HepG2 (cell line): ENCODE data around the gene SLC44A5. TPM values are rescaled to one million over a fixed set of nuclear protein-coding genes. Genes with fewer than 3 reads are reported as not detected.
A peak's percentile ranks its signal among the peaks of the same experiment; 100 is the strongest.

Experiments used
- ATAC-seq: fragments of 200-7000 bp; cut with Tn5 transposase; 3 replicates; pipeline ENCODE4 v1.9.1; 2020; ENCODE audit warnings: mild to moderate bottlenecking, moderate library complexity
- BruUV-seq: library from RNA; stranded (reverse); fragments of 400-500 nt; replicated peaks from 2 replicates; lab custom pipeline; 2021; lab: Mats Ljungman, UMichigan
- CTCF ChIA-PET: fragments of 300-600 bp; formaldehyde crosslinking; extraction: SDS; loops from one replicate; lab custom pipeline; 2021; ENCODE audit warnings: low total read pairs, inconsistent platforms, low intra/inter-chr PET ratio; lab: Yijun Ruan, JAX
- POLR2A ChIA-PET: fragments of 350-600 bp; sonication (Branson Sonifier 250); formaldehyde crosslinking; loops from one replicate; lab custom pipeline; 2020; ENCODE audit warnings: antibody characterized with exemption, inconsistent platforms; lab: Yijun Ruan, JAX
- DNase-seq: peaks from one replicate; pipeline ENCODE4 v3.0.0-alpha.2; 2015; ENCODE audit warnings: low spot score
- FAIRE-seq: peaks from 3 replicates; lab custom pipeline; 2011; peaks lifted over from hg19 to GRCh38; lab: Jason Lieb, UNC
- H2AFZ ChIP-seq: one replicate; pipeline ENCODE4 v1.6.1; 2011; ENCODE audit warnings: low read length, inconsistent platforms
- H3K27ac ChIP-seq: fragments of 300-600 bp; 3 replicates; pipeline ENCODE4 v1.8.0; 2011; ENCODE audit warnings: mixed run types, mild to moderate bottlenecking, mixed read lengths, low read length, inconsistent platforms; ENCODE audit not compliant: insufficient read depth; ENCODE audit errors: extremely low read length
- H3K27me3 ChIP-seq, 2 experiments: fragments of 200-600 bp in 1 of 2; 2 replicates in 1 of 2; 3 replicates in 1 of 2; pipeline versions ENCODE4 v1.6.0 to v1.8.0; 2011; ENCODE audit warnings: low read length in 2 of 2, mild to moderate bottlenecking in 2 of 2, moderate library complexity in 2 of 2, inconsistent platforms in 1 of 2; ENCODE audit not compliant: insufficient read depth in 2 of 2, control insufficient read depth in 1 of 2
- H3K36me3 ChIP-seq, 2 experiments: fragments of 200-600 bp in 1 of 2; replicated peaks in 1 of 2; 2 replicates in 1 of 2; 3 replicates in 1 of 2; pipeline versions ENCODE4 v1.5.1 to v1.8.0; 2011; ENCODE audit warnings: low read length in 2 of 2, inconsistent platforms in 1 of 2; ENCODE audit not compliant: insufficient read depth in 2 of 2, control insufficient read depth in 1 of 2
- H3K4me1 ChIP-seq: 2 replicates; pipeline ENCODE4 v1.5.1; 2012; ENCODE audit warnings: low read length, inconsistent platforms; ENCODE audit not compliant: insufficient read depth
- H3K4me2 ChIP-seq: 2 replicates; pipeline ENCODE4 v1.6.0; 2011; ENCODE audit warnings: low read depth, low read length, inconsistent platforms
- H3K4me3 ChIP-seq, 3 experiments: fragments of 200-600 bp in 1 of 3; sonication (generic), shearing (Covaris generic) in 1 of 3; replicated peaks in 1 of 3; 2 replicates each; pipeline ENCODE4 v1.5.1; 2011 to 2016; ENCODE audit warnings: low read length in 3 of 3, inconsistent platforms in 2 of 3, low read depth in 2 of 3, mild to moderate bottlenecking in 2 of 3, control low read depth in 1 of 3, mixed read lengths in 1 of 3; ENCODE audit not compliant: insufficient read depth in 1 of 3
- H3K79me2 ChIP-seq: one replicate; pipeline ENCODE4 v1.6.1; 2011; ENCODE audit warnings: low read length, inconsistent platforms; ENCODE audit not compliant: insufficient read depth
- H3K9ac ChIP-seq: 2 replicates; pipeline ENCODE4 v1.6.0; 2011; ENCODE audit warnings: mild to moderate bottlenecking, low read depth, low read length, inconsistent platforms; ENCODE audit not compliant: insufficient read depth
- H3K9me3 ChIP-seq: 2 replicates; pipeline ENCODE4 v1.5.1; 2012; ENCODE audit warnings: mild to moderate bottlenecking, low read length
- H4K20me1 ChIP-seq: 2 replicates; pipeline ENCODE4 v1.6.0; 2011; ENCODE audit warnings: inconsistent platforms, mild to moderate bottlenecking, low read length, moderate library complexity; ENCODE audit not compliant: insufficient read depth
- GABPA ChIP-seq, 2 experiments: IDR thresholded peaks; 2 replicates each; pipeline ENCODE4 v1.6.1; 2011 to 2016; ENCODE audit warnings: low read depth in 2 of 2, low read length in 1 of 2, missing biosample characterization in 1 of 2, missing genetic modification characterization in 1 of 2
- HNRNPK ChIP-seq: fragments of 200-400 bp; formaldehyde crosslinking; IDR thresholded peaks from 2 replicates; pipeline ENCODE4 v1.6.1; 2018; ENCODE audit warnings: low read length, low read depth, moderate library complexity, mild to moderate bottlenecking; ENCODE audit not compliant: poor library complexity, severe bottlenecking
- NFATC3 ChIP-seq: sonication (generic); formaldehyde crosslinking; IDR thresholded peaks from 2 replicates; pipeline ENCODE4 v1.5.1; 2020; ENCODE audit warnings: mild to moderate bottlenecking, missing genetic modification reagents
- NR2F1 ChIP-seq, 2 experiments: fragments of 450-650 bp in 1 of 2; formaldehyde crosslinking in 1 of 2; IDR thresholded peaks; 2 replicates each; pipeline versions ENCODE4 v1.5.0 to v1.6.1; 2016 to 2020; ENCODE audit warnings: mild to moderate bottlenecking in 1 of 2, missing compliant biosample characterization in 1 of 2, missing genetic modification reagents in 1 of 2, moderate library complexity in 1 of 2
- REPIN1 ChIP-seq: sonication (generic); formaldehyde crosslinking; IDR thresholded peaks from 2 replicates; pipeline ENCODE4 v1.8.0; 2022; ENCODE audit warnings: missing genetic modification reagents, low read depth, mild to moderate bottlenecking, borderline replicate concordance
- ZNF160 ChIP-seq: sonication (generic); formaldehyde crosslinking; IDR thresholded peaks from 2 replicates; pipeline ENCODE4 v1.8.0; 2022; ENCODE audit warnings: mild to moderate bottlenecking, inconsistent platforms, missing genetic modification reagents
- ZNF572 ChIP-seq: sonication (generic); formaldehyde crosslinking; IDR thresholded peaks from 2 replicates; pipeline ENCODE4 v1.5.1; 2020; ENCODE audit warnings: mild to moderate bottlenecking, missing genetic modification reagents
- ZNF577 ChIP-seq: sonication (generic); formaldehyde crosslinking; IDR thresholded peaks from 2 replicates; pipeline ENCODE4 v1.4.0; 2020; ENCODE audit warnings: mild to moderate bottlenecking, low read depth, missing genetic modification reagents, borderline replicate concordance
- whole genome bisulfite sequencing: methylation state at CpG from one replicate; pipeline ENCODE4 v1.1.6; 2017; ENCODE audit warnings: low lambda C conversion rate; 5-methylcytosine and 5-hydroxymethylcytosine counted together
- in situ Hi-C: cut with HindIII; loops from 2 replicates; pipeline ENCODE4 v1.10.0; 2017; ENCODE audit warnings: low pct_unique_long_range_greater_than_20kb; ENCODE audit not compliant: extremely low pct_ligation_motif_present
- intact Hi-C: fragments of 100-400 bp; cut with micrococcal nuclease; formaldehyde crosslinking; loops from one replicate; pipeline ENCODE4 v1.10.0; 2022; ENCODE audit not compliant: unreplicated experiment
- polyA plus RNA-seq, 8 experiments: library from polyadenylated mRNA; depleted of rRNA in 3 of 8; stranded (reverse) in 7 of 8; unstranded in 1 of 8; fragments of >200 nt; fragmentation: Illumina TruSeq in 4 of 8; extraction: Trizol in 4 of 8; gene quantifications; 2 replicates each; pipeline versions ENCODE4 v1.2.1 to v1.2.3, GENCODE V29; 2011 to 2016; ENCODE audit warnings: low read depth in 4 of 8, missing spikeins in 1 of 8, mixed read lengths in 1 of 8; ENCODE audit not compliant: insufficient read depth in 1 of 8
- total RNA-seq, 5 experiments: library from RNA; depleted of rRNA; stranded (reverse); fragments of >200 nt; fragmentation: Illumina TruSeq; extraction: Trizol; gene quantifications; 2 replicates each; pipeline ENCODE4 v1.2.3, GENCODE V29; 2016; ENCODE audit warnings: low read depth in 1 of 5

Gene SLC44A5
- total and polyA plus RNA-seq, 2 of the 13 experiments (the other 11 are each of a cell fraction or from before 2014, with no cell fraction given), result 8.0 to 16.0 TPM

DNA sequence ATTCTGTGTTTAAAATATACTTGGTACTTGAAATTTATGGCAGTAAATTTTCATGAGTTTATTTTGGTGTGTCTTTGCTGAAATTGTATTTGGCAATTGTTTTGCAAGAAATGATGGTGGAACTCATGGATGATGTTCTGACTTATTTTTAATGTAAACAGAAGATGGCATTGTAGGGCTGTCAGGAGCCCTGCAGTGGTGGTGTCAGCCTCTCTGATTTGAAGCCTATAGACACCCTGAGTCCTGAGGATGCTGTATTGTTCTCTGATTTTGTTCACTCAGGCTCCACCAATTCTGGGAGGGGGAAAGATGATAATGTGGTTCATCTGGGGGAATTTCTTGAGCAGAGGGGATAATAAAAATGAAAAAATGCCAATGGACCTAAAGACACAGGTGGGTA, 396.9 kb downstream of the SLC44A5 start:
- H3K79me2 ChIP-seq, result no peaks in the 10 kb centered on the region
- no peak overlapping the region for H3K9ac ChIP-seq
- H3K4me1 ChIP-seq, result no peaks in the 10 kb centered on the region
- DNase-seq, result no peak
- POLR2A ChIA-PET, result no interaction called here
- H3K27ac ChIP-seq, result no peak overlapping the region
- H3K36me3 ChIP-seq, result no peaks in the 10 kb centered on the region
- no peak overlapping the region for H3K4me3 ChIP-seq
- CTCF ChIA-PET, result no interaction called here
- no peak for FAIRE-seq
- H3K4me2 ChIP-seq, result no peak overlapping the region
- no TSS peak for BruUV-seq
- H3K27me3 ChIP-seq, result no peaks in the 10 kb centered on the region
- intact Hi-C loops, result no loop called here
- in situ Hi-C loops, result no loop called here
- TF ChIP-seq GABPA (IDR thresholded peaks at IDR 0.05; ENCODE audit: low read depth, low read length) (no peak), GABPA (CRISPR knock-in tag; IDR thresholded peaks at IDR 0.05; ENCODE audit: low read depth) (no peak), NR2F1 (CRISPR knock-in tag; IDR thresholded peaks at IDR 0.05) (no peak)
- H2AFZ ChIP-seq, result no peak overlapping the region
- H4K20me1 ChIP-seq, result no peaks in the 10 kb centered on the region
- no peak for ATAC-seq
- no peaks in the 10 kb centered on the region for H3K9me3 ChIP-seq

- in situ Hi-C loops, result no loop called here
- DNase-seq (no peak), FAIRE-seq (no peak), ATAC-seq (no peak)
- Histone ChIP-seq H3K4me1 (no peaks in the 10 kb centered on the region), H3K9ac (no peak overlapping the region), H3K4me2 (no peak overlapping the region), H3K36me3 (no peaks in the 10 kb centered on the region), H3K27me3 (no peaks in the 10 kb centered on the region), H3K27ac (no peak overlapping the region), H2AFZ (no peak overlapping the region), H3K9me3 (no peaks in the 10 kb centered on the region), H4K20me1 (no peaks in the 10 kb centered on the region), H3K79me2 (no peaks in the 10 kb centered on the region), H3K4me3 (no peak overlapping the region)
- WGBS, result 43% methylated on average over 1 of the region's 1 CpG
- ChIA-PET POLR2A (no interaction called here), CTCF (no interaction called here)
- TF ChIP-seq ZNF572, result no peak
- no peak for TF ChIP-seq REPIN1 (CRISPR knock-in tag)
- TF ChIP-seq NFATC3 (CRISPR knock-in tag), result no peak
- TF ChIP-seq ZNF160 (CRISPR knock-in tag), result no peak
- no peak for TF ChIP-seq ZNF577 (CRISPR knock-in tag)
- TF ChIP-seq HNRNPK, result peak; percentile 64
- intact Hi-C loops, result no loop called here
- no TSS peak for BruUV-seq
Measured at GRCh38 chr1:75211648-75212047, 399.3 kb downstream of the SLC44A5 start.
